Fibroblast of peridontal ligament (primary cell): ENCODE results near the gene CTNND2.

ENCODE experiments used
- DNase-seq: peaks from one replicate; pipeline ENCODE4 v3.0.0-alpha.2; 2010; ENCODE audit errors: extremely low read depth

The CTNND2 gene

DNA sequence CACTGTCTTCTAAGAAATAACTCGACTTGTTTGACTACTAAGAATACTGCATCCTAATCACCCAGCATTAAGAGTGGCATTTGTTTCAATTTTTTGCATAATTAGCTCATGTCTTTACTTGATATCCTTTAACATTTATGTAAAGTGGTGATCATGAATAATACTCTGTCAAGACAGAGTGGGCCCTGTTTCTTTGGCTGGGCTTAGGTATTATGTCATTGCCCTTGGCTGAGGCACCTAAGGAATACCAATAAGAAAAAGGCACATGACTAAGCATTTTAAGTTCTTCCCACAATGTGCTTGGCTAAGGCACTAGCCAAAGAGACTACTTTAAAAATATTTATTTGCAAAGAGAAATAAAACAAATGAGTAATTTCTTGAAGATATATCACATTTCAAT, 308.1 kb downstream of the CTNND2 start:
- DNase-seq = no peak

DNA sequence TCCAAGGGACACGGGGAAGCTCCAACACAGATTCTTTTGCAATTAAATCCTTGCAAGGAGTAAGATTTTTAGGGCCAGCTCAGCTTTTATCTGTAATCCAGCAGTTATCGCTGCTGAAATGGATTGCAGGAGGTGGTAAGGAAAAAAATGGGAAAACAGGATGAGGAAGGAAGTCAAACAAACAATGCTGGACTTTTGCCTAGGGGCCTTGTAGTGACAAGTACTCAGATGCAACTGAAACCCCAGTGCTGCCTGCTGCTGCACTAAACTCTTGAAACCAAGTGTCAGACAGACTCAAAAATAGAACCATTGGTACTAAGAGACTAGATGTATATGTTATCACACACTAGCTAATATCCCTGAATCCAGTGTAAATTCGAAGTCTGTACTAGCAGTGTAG, 309.2 kb downstream of the CTNND2 start:
- no peak for DNase-seq

DNA sequence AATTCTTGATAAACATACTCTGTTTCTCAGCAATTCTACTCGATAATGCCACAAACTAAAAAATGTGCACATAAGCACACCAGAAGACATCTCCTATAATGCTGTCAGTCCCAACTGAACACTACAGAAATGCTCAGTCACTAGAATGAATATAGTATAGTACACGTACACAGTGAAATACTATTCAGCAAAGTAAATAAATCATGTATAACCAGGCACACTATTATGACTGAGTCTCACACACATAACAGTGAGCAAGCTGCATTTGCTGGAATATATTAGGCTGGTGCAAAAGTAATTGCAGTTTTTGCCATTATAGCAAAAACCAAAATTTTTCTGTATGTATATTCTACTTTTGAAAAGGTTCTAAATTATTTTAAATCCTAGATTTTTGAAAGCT, 310.2 kb downstream of the CTNND2 start:
- DNase-seq = no peak

DNA sequence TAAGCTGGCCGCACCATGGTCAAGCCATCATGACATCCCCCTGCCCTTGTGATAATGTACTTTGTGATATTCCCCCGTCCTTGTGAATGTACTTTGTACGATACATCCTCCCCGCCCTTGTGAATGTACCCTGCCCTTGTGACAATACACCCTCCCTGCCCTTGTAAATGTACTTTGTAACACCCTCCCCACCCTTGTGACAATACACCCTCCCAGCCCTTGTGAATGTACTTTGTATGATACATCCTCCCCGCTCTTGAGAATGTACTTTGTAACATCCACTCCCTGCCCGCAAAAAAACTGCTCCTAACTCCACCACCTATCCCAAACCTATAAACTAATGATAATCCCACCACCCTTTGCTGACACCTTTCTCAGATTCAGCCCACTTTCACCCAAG, 313.8 kb downstream of the CTNND2 start:
- DNase-seq = no peak

DNA sequence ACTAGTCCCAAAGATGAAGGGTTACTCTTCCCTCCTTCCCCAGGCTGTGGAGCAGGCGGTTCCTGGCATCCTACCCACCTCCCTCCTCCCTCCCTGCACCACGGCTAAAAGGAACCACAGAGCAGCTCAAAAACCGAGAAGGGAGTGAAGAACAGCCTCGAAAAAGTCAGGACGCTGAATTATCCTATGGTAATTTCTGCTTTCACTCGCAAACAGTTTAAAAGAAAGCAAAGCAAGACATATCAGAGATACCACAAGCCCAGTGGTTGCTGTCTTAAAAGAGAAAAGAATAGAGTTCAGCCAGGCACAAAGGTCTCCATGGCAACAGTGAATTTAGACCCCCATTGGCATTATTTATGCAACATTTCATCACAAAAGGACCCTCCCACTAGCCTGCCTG, 315.4 kb downstream of the CTNND2 start:
- DNase-seq = no peak

DNA sequence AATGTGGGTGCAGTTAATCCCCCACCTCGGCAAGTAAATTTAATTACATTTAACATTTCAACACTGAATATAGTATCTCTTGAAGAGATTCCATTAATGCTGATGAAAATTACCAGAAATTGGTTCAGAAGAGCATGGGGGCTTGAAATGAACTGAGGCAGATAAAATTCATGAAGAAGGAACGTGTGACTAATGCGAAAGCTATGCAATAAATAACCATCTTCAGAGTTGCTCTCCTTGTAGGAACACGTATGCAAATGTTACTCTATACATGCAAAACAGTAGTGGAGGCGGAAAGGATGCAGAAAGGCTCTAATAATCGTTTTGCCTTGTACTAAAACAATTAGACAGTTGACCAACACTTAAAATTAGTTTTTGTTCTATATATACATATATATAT, 320.2 kb downstream of the CTNND2 start:
- no peak for DNase-seq

DNA sequence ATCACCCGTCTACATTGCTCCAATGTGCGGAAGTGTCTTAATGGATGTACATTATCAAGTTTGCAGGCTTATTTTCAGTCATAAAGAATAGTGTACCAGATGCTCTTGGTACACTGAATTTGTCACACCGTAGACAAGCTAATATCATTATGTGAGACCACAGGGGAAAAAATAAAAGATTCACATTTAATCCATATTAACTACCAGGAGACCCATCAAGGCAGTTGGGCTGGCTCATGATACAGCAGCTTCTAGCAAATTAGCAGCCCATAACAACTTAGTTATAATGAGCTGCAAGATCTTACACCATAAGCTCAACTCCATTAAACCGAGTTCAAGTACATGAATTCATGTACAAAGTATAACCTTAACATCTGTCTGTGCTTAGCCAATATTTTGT, 324.9 kb downstream of the CTNND2 start:
- no peak for DNase-seq

DNA sequence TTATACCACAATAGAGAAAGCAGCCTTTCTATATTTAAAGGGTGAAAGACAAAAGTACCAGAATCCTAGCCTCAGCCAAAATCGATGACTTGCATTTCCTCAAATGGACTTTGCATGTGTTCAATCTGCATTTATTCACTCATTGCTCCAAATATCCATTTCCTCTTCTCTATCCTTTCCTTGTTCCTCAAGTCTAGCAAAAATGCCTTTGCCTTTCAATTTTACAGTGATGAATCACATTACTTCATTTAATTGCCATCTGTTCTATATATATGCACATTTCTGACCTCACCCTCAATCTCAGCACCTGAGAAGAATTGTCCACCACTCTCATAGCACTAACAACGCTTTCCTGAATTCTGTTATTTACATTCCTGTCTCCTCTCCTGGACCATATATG, 329.5 kb downstream of the CTNND2 start:
- no peak for DNase-seq

DNA sequence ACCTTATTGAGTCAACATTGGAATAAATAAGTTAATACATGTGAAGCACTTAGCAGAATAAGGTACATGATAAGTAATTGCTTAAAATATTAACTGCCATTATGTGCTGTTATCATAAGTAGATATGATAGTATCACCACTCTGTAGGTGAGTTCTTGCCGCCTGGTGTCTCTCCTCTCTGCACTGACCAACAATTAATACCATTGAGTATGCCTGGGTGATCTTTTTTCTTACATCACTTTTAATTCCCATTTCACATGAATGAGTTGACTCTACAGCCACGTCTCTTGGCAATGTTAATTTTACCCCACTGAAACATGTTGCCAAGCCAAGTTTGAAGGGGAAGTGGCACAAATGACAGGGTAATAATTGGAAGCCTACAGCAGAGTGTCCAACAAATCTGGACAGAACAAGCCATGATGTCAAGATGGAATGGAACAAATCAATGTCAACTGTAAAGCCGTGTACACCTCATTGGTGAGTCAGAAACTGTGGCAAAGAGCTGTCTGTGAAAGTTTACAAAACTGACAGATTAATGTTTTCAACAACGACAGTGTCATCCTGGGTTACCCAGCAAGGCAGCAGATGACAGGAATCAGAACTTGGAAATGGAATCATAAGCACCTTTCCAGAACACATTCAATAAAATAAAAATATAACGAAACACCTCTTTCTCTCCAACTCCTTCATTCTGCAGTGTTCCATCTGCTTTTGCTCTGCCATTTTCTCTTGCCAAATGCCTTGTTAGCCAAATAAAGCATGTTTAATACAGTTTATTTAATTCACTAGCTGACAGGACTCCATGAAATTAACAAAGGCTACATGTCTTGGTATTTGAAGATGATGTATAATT, 330.9 kb downstream of the CTNND2 start:
- no peak for DNase-seq

DNA sequence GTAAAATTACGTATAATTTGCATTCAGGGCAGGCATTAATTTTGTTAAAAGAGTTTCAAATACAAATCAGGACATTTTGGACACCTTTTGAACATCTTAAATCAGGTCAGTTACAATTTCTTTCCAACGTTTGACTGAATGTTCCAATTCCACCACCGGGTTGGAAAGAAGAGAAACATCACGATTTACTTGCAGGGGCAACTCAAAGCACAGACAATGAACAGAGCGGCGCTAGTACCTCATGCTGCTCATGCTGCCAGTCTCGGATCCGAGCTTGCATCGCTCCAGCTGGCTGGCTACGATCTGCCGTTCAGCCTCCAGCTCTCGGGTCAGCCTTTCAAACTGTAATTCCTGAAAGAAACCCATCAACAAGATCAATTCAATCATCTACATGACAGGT, 339.5 kb downstream of the CTNND2 start:
- no peak for DNase-seq

DNA sequence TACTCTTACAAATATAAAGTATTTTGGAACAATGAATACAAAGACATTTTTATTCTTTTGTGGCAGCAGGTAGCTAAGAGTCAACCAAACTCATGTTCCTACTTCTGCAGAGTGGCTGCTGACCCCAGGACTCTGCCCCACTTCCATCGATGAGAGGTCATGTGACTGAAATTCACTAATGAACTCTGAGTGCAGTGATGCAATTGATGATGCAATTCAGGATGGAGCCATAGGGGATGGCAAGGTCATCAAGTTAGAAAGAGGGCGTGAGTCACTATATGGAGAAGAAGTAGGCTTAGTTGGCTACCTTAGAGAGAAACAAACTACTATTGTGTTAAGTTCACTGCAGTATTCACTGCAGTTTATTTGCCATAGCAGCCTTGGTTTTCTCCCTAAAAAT, 340.4 kb downstream of the CTNND2 start:
- no peak for DNase-seq

DNA sequence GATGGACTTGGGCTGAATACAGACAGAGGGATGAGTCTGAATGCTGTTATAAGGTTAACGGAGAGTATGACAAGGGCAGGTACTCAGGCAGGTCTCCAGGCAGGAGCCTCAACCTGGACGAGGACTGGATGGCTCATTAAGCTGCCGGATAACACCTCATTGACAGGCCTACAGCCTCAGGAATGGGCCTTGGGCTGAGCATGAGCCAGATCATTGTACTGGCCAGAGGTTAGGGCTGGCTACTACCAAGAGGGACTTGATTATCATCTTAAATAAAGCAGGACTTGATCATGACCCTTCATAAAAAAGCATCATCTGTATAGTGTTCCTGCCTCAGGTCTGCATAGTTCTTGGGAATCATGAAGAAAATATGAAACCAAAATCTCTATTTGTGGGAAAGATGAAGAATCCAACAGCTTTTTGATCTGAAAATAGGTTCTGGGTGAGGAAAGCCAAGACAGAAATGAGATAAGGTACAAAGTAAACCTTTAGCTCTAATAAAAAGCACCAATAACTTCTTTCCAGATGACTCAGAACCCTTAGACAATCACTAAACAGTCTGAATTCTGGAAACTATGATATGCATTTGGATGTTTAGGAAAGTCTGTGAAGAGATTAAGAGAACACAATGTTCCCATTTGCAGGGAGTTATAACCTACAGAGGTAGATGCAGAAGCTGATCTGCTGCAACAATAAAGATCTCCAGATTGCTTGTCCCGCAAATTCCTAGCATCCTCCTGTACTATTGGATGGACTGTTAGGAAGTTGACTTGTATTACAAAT, 343.1 kb downstream of the CTNND2 start:
- DNase-seq = no peak

DNA sequence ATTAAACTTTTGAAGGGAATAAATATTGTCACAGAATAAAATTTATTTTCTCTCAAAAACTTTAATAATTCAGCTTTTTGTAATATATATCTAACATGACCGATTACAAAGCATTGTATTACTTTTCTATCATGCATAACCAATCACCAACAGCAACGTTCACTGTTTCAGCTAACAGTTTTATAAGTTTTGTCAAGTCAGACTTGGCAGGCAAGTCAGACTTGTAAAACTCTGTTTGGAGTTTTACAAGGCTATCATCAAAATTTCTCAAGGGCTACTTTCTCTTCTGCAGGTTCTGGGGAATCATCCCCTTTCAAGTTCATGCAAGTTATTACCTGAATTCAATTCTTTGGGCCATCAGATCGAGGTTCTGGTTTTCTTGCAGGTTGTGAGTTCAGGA, 347.2 kb downstream of the CTNND2 start:
- no peak for DNase-seq

DNA sequence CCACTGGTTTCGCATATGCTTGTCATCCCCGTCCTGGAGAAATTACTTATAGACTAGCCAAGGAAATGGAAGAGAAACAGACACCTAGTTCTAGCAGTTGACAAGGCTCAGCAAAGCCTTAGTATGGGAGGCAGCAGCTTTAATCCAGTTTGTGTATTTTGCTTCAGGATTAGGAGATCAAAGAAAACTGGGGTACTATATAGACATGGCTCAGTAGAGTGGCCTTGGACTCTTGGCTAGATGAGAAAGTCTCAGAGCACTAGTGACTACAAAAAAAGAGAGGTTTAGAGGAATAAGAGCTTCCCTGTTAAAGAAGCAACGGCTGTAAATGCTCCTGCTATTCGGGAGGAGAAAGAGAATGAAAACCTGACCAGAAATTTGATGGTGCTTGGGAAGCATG, 349.1 kb downstream of the CTNND2 start:
- no peak for DNase-seq

DNA sequence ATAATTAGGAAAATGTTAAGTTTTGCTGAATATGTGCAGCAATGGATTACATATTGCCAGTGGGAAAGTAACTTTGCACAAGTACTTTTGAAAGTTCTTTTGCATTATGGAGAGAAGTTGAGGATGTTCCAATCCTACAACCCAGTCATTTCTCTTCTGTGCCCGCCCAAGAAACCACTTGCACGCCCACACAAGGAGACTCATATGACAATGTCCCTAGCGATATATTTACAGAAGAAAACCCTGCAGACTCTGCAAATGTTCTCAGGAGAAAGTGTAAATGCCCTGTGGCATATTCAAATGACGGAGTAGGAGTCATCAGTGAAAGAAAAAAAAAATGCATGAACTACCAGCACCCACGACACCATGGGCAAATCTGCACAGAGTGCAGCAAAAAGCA, 356.5 kb downstream of the CTNND2 start:
- no peak for DNase-seq

DNA sequence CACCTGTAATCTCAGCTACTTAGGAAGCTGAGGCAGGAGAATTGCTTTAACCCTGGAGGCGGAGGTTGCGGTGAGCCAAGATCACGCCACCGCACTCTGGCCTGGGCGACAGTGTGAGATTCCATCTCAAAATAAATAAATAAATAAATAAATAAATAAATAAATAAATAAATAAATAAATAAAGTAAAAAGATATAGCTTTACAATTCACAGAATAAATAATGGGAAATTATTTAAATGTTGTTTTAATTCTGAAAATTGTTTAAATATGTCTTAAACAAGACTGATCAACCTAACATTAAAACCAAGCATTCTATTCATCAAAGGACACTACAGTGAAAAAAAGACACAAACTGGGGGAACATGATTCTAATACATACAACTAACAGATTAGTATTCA, 357.1 kb downstream of the CTNND2 start:
- DNase-seq = no peak

DNA sequence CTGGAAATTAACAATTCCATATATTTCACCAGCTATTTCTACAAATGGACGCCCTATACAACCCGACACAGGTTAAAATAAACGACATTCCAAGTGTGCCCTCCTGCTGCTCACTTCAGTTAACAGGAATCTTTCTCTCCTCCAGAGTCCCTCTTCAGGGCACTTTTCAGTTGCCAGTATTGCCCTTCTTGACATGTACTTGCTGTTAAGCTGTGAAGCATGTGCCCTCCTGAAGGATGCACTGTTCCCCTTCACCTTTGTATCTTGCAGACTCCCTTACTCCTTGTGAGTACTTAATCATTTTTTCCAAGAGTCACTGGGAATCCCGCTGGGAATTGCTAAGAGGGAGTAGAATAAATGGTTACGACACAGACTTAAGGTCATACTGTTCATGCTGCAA, 364.1 kb downstream of the CTNND2 start:
- DNase-seq = no peak

DNA sequence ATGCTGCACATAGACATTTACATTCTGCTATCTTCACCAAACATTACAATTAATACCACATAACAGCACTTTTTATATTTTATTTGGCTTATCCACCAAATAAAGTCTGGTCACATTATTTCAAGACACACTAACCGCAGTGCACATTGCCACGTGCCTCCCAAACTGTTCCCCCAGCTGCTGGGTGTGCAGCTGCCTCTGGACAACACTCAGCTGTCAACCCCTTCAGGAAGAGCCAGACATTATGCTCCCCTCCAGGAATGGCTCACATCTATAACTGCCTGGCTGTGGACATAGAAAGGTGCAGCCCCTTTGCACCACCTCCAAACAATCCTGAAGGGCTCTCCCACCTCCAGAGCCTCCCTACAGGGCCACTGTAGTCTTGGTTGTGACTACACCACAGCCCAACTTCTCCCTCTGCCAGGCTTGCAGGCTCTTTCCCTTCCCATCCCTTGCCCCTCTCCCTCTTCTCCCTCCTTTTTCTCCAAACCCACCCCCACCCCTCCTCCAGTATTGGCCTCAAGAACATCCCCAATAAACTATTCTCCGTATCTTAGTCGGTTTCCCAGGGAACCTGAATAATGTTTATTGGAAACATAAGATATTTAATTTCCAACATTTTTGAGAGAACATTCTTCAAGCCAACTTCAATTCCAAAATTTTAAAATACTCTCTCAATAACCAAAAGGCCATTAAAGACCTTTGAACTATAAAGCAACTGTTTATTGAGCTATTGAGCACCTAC, 372.3 kb downstream of the CTNND2 start:
- no peak for DNase-seq

DNA sequence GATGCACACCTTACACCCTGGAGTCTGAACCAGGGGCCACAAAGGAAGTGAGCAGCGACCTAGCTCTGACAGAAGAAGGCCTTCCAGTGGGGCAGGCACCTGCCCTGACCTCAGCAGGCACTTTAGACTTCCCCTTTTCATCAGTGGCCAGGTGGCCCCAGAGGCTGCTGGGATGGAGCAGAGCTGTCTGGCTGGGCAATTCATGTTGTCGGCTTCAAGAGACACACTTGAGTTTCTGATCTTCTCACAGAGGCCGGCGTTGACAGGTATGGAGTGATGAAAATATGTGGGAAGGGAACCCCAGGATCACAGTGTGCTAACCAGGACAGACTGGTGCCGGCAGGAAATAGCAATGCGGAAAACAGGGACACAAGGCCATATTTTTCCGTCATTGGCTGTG, 375.5 kb downstream of the CTNND2 start:
- no peak for DNase-seq

DNA sequence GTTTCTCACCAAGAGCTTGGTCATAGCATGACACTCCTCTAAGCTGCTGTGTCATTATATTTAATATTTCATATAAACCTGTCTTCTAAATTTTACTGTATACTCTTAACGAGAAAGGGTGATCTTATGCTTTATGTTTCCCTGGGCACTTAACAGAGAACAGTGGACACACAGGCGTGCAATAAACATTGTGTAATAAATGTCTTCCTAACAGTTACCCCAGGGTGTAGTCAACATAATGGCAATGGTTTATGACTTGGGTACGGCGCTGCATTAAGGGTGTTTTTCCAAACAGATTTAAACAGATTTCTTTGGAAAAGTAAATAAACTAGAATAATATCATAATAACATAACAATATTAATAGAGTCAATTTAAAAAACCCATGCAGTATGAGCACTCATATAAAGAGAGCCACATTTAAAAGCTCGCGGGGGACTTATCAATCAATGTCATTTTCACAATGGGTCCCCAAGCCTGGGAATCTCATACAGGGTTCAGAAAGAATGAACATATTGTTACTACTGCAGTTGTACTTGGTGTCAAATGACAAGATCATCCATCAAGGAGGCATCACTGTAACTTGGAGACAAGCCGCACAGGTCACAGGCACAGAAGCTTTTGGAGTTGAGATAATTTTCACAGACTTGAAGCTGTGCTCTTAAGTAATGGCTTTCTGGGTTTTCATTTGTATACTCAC, 376.4 kb downstream of the CTNND2 start:
- DNase-seq = no peak

DNA sequence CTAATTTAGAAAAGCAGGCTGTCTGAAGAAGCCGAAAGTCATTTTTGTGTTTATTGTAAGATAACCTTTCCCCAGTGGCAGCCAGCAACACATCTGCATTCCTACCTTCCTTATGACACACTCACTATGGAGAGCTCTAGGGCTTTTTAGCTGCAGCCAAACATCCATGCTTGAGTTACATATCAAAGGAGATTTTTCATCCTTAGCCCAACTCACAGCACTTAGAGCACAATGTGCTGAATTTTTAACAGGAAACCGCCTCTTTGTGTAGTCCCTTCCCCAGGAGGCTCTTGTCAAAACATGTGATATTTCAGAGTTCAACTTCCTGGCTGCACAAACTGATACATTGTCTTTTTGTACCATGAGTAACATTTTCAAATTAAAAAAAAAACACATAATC, 379.2 kb downstream of the CTNND2 start:
- DNase-seq = no peak

DNA sequence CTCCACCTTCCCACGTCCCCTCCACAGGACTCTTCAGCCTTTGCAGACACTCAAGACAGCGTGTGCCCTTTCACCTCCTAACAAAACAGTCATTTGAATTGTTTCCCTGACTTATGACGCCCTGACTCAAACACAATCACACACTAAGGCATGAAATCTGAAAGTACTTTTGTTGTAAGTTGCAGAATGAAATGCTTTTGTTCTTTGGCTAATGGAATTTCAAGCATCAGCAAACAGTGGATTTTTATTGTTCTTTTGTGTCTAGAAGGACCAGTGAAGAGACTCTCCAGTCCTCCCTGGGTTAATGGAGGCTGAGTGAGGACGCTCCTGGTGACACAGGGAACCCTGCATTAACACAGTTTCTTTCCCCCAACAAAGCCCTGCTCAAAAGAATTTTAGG, 380.1 kb downstream of the CTNND2 start:
- no peak for DNase-seq
